NCI-H2029 (cell line): Measurements from ENCODE around the gene TYR.
"Not testable (repeated sequence)": the region's sequence is repeated elsewhere in the genome, so short reads cannot be mapped to it uniquely, and the experiment has no call there.

ENCODE experiments used
- DNase-seq: peaks from one replicate; lab custom pipeline; 2025; lab: John Stamatoyannopoulos, UW

Gene TYR

GRCh38 chr11:89272540-89273088 lies 94.9 kb downstream of the TYR start:
- DNase-seq: not testable (repeated sequence)

DNA sequence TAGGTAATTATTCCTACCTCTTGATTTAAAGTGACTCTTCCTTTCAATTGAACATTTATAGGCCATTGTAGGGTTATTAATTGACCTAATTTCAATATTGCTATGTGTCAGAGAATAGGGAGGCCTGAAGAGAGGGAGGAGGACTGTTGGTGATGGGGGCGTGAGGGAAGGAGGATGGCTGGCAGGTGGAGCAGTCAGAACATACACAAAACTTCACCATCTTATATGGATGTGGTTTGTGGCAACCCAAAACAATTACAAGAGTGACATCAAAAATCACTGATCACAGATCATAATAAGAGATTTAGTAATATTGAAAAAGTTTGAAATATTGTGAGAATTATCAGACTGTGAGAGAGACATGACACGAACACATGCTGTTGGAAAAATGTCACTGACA lies 95.5 kb downstream of the TYR start:
- DNase-seq: not testable (repeated sequence)

GRCh38 chr11:89275966-89276365 lies 98.3 kb downstream of the TYR start:
- no peak for DNase-seq

- no peak for DNase-seq
Measured at GRCh38 chr11:89279176-89279575, 101.5 kb downstream of the TYR start.

DNA sequence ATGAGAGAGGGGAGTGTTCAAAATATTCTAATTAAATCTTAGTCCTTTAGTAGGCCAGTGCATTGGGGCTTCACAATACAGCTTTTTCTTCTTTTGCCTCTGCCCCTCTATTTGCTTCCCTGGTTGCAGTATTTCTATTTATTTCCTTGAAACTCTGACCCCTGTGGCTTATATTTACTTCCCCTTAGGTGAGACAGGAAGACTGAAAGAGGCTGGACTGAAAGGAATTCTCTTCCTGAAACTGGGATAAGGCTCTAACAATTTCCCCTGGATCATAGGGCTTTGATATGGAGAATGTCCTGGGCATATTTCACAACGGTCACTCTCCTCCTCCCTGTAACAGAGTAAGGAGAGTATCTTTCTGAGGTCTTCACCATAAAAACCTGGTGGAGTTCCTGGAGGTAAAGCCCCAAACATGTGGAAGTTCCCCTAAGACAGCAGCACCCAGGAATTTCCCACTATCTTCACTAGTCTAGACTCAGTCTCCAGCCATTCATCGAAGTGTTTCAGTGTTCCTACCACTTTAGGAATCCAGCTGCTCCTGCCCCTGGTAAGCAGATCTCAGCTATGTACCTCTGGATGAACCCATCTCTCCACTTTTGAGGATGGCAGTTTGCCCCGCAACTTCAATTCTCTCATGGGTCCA lies 103.5 kb downstream of the TYR start:
- not testable (repeated sequence) for DNase-seq

DNA sequence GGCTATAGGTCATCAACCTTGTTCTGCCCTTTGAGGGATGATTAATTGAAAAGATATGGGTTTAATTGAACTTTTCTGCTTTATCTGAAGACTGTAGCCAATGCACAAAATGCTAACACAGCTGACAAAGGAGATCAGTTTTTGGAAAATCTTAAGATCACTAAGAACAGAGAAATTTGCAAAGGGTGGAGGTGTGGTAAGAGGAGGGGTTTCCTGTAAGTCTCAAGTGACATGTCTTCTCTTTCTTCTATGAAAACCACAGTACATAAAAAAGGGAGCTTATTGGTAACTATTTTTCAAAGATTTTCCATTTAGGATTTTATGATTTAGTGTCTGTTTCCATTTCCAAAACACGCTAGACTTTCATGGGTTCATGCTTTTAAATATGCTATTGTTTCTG lies 108.9 kb downstream of the TYR start:
- DNase-seq: not testable (repeated sequence)

DNA sequence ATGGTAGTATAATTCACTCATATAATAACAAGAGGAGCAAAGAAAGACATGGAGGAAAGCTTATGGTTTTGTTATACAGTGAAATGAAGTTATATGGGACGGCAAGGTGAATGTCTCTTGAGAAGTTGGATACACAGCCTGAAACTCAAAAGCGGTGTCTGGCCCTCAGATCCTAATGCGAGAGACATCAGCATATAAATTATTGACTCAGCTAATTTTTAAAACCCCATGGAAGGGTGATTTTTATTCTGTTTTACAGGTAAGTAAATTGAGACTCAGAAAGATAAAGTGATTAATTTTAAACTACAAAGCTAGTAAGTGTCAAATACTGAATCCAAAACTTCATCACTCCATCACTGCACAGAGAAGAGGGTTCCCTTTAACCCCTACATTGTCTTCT lies 110.3 kb downstream of the TYR start:
- DNase-seq: not testable (repeated sequence)

- no peak for DNase-seq
Measured at GRCh38 chr11:89293965-89294679, 116.4 kb downstream of the TYR start.

DNA sequence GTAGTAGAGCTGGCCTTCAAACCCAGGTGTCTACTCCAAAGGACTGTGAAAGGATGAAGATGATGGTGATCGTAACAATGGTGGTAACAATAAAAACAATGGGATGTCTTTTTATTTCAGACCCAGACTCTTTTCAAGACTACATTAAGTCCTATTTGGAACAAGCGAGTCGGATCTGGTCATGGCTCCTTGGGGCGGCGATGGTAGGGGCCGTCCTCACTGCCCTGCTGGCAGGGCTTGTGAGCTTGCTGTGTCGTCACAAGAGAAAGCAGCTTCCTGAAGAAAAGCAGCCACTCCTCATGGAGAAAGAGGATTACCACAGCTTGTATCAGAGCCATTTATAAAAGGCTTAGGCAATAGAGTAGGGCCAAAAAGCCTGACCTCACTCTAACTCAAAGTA lies 117.3 kb downstream of the TYR start:
- DNase-seq: not testable (repeated sequence)

- not testable (repeated sequence) for DNase-seq
Measured at GRCh38 chr11:89303029-89303428, 125.4 kb downstream of the TYR start.

- DNase-seq: not testable (repeated sequence)
Measured at GRCh38 chr11:89308272-89308671, 130.6 kb downstream of the TYR start.

- DNase-seq: not testable (repeated sequence)
Measured at GRCh38 chr11:89309321-89309985, 131.8 kb downstream of the TYR start.

GRCh38 chr11:89310607-89311006 lies 132.9 kb downstream of the TYR start:
- not testable (repeated sequence) for DNase-seq

DNA sequence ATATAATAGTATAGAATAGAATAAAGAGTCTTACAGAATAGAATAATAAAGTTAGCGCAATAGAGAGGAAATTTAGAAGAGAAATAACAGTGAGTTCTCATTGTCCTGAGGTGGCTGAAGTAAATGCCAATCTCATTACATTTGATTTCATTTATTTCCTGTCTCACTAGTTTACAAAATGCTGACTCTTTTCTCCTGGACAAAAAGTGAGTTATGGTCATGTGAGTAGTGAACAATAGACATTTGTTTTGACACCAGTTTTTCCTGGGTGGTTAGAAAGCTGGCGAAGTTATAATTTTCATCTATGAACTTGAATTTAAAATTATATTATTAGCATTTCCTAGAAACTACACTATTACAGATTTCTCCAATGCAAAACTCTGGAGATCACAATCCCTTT lies 143.7 kb downstream of the TYR start:
- no peak for DNase-seq

DNA sequence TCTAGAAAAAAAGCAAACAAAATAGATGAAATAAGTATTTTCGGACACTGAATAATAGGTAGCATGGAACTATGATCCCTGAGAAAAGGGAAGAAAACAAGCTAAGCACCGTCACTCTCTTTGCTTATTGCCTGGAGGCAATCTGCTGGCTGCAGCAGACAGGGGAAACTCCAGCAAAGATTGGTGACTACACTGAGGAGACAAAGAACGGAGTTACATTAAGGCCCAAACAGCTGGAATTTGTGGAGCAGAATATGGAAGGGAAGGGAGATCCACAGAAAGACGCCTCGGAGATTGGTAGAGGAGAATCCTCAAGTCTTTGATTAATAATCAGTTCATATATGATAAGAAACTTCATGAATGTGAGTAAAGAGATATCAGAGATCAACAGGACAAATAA lies 150.2 kb downstream of the TYR start:
- no peak for DNase-seq

DNA sequence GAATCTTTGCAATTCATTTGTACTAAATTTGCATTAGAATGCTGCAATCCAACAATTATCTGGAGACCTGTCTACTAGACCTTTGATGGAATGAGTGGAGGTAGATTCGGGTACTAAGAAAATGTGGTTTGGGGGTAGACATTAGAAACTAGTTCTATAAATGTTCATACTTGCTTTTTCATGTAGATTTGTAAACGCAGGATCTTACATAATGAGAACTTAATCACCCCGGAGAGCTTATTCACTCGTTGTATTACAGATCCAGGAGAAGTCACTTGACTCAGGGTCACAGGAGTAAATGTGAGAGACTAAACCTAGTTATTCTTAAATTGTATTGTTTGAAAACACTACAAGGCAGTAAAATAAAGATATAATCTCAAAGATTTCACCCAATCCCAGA lies 154.3 kb downstream of the TYR start:
- not testable (repeated sequence) for DNase-seq

DNA sequence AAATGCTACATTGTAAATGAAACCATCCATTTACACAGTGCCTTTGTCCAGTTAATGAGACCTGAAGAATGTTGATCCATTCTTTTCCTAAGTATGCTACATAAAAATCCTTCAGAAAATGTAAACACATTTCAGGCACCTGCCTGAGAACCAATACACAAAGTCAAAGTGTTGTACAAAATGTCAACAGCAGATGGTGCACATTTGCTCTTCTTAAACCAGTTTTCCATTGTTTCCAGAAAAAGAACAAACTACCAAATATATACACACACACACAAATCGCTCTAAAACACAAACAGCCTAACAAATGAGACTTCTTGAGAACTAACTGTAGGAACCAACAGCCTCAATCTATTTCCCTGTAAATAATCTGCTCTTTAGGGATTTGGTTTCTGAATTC lies 156.0 kb downstream of the TYR start:
- not testable (repeated sequence) for DNase-seq

DNA sequence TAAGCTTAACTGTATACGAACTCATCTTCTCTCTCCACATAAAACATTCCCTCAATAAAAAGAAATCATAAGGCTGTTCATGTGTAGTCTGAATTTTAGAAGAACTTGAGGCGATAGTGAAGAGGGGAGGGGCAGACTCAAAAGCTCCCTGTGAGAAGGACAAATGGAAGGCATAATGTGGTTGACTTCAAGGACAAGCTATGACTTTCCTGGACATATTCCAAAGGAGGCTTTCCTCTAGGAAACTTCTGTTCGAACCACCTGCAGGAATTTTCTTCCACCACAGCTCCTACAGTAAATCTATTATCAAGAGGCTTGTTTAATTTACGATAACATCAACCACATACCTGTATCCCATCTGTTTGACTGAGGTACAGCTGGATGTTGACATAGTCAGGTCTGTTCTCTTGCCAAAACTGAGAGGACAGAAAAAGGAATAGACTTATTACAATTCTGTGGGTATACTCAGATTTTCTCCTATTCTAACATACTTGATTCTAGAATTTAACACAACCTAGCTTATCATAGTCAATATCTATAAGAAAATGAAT lies 159.5 kb downstream of the TYR start:
- not testable (repeated sequence) for DNase-seq

DNA sequence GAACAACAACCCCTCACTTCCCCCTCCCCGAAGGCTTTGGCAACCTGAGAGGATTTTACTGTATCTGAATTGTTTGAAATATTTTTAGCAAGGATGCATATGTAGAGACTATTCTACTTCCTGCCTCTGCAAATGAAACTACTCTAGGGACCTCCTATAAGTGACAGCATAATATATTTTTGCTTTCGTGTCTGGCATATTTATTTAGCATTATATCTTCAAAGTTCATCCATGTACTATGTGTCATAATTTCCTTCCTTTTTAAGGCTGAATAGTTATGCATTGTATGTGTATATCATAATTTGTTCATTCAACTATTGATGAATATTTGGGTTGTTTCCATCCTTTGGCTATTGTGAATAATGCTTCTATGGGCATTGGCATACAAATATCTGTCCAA lies 160.4 kb downstream of the TYR start:
- not testable (repeated sequence) for DNase-seq

GRCh38 chr11:89340450-89340849 lies 162.8 kb downstream of the TYR start:
- not testable (repeated sequence) for DNase-seq

- not testable (repeated sequence) for DNase-seq
Measured at GRCh38 chr11:89342880-89343572, 165.4 kb downstream of the TYR start.
